Loucy (cell line): ENCODE results near the gene UBL4B.

ENCODE experiments used
- H2AFZ ChIP-seq: fragments of 200-600 bp; sonication (generic); 2 replicates; pipeline ENCODE4 v1.6.0; 2016; ENCODE audit warnings: antibody characterized with exemption, mild to moderate bottlenecking, low read length, moderate library complexity
- H3F3A ChIP-seq: fragments of 200-600 bp; 2 replicates; pipeline ENCODE4 v1.6.0; 2016; ENCODE audit warnings: antibody characterized with exemption, low read depth, mild to moderate bottlenecking
- H3K27me3 ChIP-seq: fragments of 200-600 bp; sonication (generic); 2 replicates; pipeline ENCODE4 v1.6.1; 2014; ENCODE audit warnings: low read length, mild to moderate bottlenecking; ENCODE audit not compliant: insufficient read depth, poor library complexity, severe bottlenecking
- H3K36me3 ChIP-seq: fragments of 200-600 bp; sonication (generic); 2 replicates; pipeline ENCODE4 v1.6.1; 2016; ENCODE audit warnings: low read length; ENCODE audit not compliant: insufficient read depth
- H3K4me1 ChIP-seq: fragments of 200-600 bp; sonication (generic); 2 replicates; pipeline ENCODE4 v1.5.1; 2014; ENCODE audit warnings: low read length, mild to moderate bottlenecking; ENCODE audit not compliant: insufficient read depth, poor library complexity, severe bottlenecking
- H3K4me2 ChIP-seq: fragments of 200-600 bp; sonication (generic); 2 replicates; pipeline ENCODE4 v1.6.0; 2014; ENCODE audit warnings: antibody characterized with exemption, low read length, low read depth, mild to moderate bottlenecking; ENCODE audit not compliant: poor library complexity, severe bottlenecking
- H3K4me3 ChIP-seq: fragments of 200-600 bp; sonication (generic); 2 replicates; pipeline ENCODE4 v1.5.1; 2014; ENCODE audit warnings: low read length, mild to moderate bottlenecking, mixed read lengths; ENCODE audit not compliant: poor library complexity, severe bottlenecking
- H3K79me2 ChIP-seq: fragments of 200-600 bp; sonication (generic); 2 replicates; pipeline ENCODE4 v1.6.1; 2014; ENCODE audit warnings: low read length; ENCODE audit not compliant: insufficient read depth
- H3K9ac ChIP-seq: fragments of 200-600 bp; sonication (generic); 2 replicates; pipeline ENCODE4 v1.6.0; 2014; ENCODE audit warnings: mild to moderate bottlenecking, low read depth, low read length, moderate library complexity; ENCODE audit not compliant: poor library complexity, severe bottlenecking
- H3K9me2 ChIP-seq: fragments of 200-600 bp; sonication (generic); replicated peaks from 2 replicates; pipeline ENCODE4 v1.6.1; 2016; ENCODE audit warnings: low read depth, low read length, mixed read lengths
- H3K9me3 ChIP-seq: fragments of 200-600 bp; sonication (generic); 2 replicates; pipeline ENCODE4 v1.6.1; 2014; ENCODE audit warnings: mild to moderate bottlenecking, antibody characterized with exemption, low read length, low read depth; ENCODE audit not compliant: insufficient read depth
- H4K20me1 ChIP-seq: fragments of 200-600 bp; sonication (generic); 2 replicates; pipeline ENCODE4 v1.6.0; 2014; ENCODE audit warnings: antibody characterized with exemption, low read length, mild to moderate bottlenecking; ENCODE audit not compliant: insufficient read depth, poor library complexity, severe bottlenecking
- EZH2phosphoT487 ChIP-seq: fragments of 200-600 bp; IDR thresholded peaks from 2 replicates; pipeline ENCODE4 v1.6.1; 2018; ENCODE audit warnings: antibody characterized with exemption, mild to moderate bottlenecking, moderate library complexity, borderline replicate concordance
- TF ChIP-seq, protein P1 (sequence below): fragments of 200-600 bp; sonication (generic); conservative IDR thresholded peaks from 2 replicates; pipeline ENCODE4 v1.5.1; 2014; ENCODE audit warnings: mild to moderate bottlenecking, antibody characterized with exemption, low read length

Gene UBL4B

DNA sequence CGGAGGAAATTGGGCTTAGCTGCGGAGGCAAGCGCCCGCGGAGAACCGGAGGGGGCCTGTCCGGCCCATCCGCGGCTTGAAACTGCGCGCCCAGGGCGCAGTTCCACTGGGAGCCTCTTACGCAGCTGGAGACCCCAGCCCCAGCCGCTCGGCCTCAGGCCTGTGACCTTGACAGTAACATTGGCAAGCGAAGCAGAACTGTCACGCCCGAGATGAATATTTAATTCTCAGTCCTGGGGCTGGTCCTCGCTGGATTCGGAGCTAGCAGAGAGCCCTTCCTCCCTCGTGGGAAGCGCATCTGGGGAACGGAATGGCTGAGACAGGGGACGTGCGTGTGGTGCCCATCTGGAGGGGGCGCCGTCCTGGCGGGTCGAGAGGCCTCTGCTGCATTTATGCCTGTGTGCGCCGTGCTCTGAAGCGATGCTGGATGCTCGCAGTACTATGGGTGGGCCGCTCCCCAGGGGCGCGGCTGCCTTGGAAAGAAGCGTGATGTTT, 39.0 kb downstream of the UBL4B start:
- H3K9me2 ChIP-seq, result no peaks in the 10 kb centered on the region
- no peaks in the 10 kb centered on the region for H3F3A ChIP-seq
- H3K79me2 ChIP-seq, result no peaks in the 10 kb centered on the region
- no peak overlapping the region for H3K9ac ChIP-seq
- H3K4me1 ChIP-seq, result no peaks in the 10 kb centered on the region
- TF ChIP-seq, protein P1, sequence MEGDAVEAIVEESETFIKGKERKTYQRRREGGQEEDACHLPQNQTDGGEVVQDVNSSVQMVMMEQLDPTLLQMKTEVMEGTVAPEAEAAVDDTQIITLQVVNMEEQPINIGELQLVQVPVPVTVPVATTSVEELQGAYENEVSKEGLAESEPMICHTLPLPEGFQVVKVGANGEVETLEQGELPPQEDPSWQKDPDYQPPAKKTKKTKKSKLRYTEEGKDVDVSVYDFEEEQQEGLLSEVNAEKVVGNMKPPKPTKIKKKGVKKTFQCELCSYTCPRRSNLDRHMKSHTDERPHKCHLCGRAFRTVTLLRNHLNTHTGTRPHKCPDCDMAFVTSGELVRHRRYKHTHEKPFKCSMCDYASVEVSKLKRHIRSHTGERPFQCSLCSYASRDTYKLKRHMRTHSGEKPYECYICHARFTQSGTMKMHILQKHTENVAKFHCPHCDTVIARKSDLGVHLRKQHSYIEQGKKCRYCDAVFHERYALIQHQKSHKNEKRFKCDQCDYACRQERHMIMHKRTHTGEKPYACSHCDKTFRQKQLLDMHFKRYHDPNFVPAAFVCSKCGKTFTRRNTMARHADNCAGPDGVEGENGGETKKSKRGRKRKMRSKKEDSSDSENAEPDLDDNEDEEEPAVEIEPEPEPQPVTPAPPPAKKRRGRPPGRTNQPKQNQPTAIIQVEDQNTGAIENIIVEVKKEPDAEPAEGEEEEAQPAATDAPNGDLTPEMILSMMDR, result no peak
- no peak for TF ChIP-seq EZH2phosphoT487
- peaks cover 4% of the 10 kb centered on the region for H3K27me3 ChIP-seq
- no peak overlapping the region for H3K4me3 ChIP-seq
- H3K9me3 ChIP-seq, result no peaks in the 10 kb centered on the region
- no peak overlapping the region for H3K4me2 ChIP-seq
- H2AFZ ChIP-seq, result no peak overlapping the region
- no peaks in the 10 kb centered on the region for H3K36me3 ChIP-seq
- no peaks in the 10 kb centered on the region for H4K20me1 ChIP-seq

DNA sequence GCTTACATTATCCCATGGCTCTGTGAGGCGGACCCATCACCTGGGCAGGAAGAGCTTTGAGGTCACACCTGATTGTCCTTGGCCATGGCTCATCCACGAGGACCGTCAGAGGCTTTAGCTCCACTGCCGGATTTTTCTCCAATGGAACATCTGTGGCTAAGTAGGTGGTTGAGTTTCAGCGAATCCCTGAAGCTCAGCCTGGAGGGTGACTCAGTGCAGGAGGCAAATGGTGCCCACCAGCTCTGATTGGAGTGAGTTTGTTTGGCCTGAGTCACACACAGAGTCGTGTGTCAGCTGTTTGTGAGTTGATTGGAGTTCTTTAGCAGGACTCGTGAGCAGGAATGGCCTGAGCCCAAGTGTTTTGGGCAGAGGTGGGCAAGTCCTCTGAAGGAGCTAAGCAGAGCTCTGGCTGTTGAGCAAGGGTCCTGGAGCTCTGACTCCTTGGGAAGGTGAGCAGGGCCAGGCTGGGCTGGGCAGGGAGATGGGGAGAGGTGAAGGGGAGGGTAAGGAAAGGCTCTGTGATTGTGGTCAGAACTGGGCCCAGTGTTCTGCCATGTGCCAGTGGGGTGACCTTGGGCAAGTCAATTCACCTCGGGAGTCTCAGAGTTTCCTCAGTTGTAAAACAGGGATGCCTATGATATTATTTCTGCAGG, 40.0 kb downstream of the UBL4B start:
- Histone ChIP-seq H3F3A (no peaks in the 10 kb centered on the region), H4K20me1 (no peaks in the 10 kb centered on the region), H3K36me3 (no peaks in the 10 kb centered on the region), H3K9me2 (no peaks in the 10 kb centered on the region), H3K4me1 (no peaks in the 10 kb centered on the region), H3K4me3 (no peak overlapping the region), H3K4me2 (no peak overlapping the region), H3K27me3 (no peaks in the 10 kb centered on the region), H2AFZ (no peak overlapping the region), H3K9me3 (no peaks in the 10 kb centered on the region), H3K9ac (no peak overlapping the region), H3K79me2 (no peaks in the 10 kb centered on the region)
- TF ChIP-seq EZH2phosphoT487, result no peak

DNA sequence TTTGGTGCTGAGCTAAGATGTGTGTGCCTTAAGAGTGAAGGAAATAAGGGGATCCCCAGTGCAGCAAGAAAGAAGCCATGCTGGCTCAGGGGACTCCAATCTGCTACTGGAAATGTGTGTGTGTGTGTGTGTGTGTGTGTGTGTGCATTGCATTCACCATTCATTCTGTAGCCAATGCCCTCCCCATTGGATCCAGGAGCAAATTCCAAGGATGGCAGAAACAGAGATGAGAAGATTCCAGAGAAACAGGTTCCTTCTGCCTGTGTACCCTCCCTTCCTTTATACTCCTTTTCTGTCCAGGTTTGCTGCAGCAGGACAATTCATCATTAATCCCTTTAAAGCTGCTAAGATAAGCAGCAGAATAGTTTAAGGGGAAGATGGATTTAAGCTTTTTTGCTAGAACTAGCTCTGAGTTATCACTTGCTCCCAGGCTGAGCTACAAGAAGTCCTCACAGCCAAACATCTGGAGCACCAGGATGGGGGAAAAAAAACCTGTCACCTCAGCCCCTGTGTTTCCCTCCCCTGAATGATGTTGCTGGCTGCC, 41.2 kb downstream of the UBL4B start:
- Histone ChIP-seq H3K4me3 (no peak overlapping the region), H2AFZ (no peak overlapping the region), H3K4me2 (no peak overlapping the region), H3K4me1 (no peaks in the 10 kb centered on the region), H3K9ac (no peak overlapping the region), H3K27me3 (no peaks in the 10 kb centered on the region), H4K20me1 (no peaks in the 10 kb centered on the region), H3K9me3 (no peaks in the 10 kb centered on the region), H3K79me2 (no peaks in the 10 kb centered on the region), H3K9me2 (no peaks in the 10 kb centered on the region), H3K36me3 (no peaks in the 10 kb centered on the region), H3F3A (no peaks in the 10 kb centered on the region)
- TF ChIP-seq EZH2phosphoT487, result no peak
- TF ChIP-seq, protein P1, result no peak
